NCI-H226 (cell line): ENCODE data around the gene PDCD1.
"Not testable (repeated sequence)": the region's sequence is repeated elsewhere in the genome, so short reads cannot be mapped to it uniquely, and the experiment has no call there.

Experiments used
- DNase-seq: peaks from one replicate; pipeline ENCODE4 v3.0.0-alpha.2; 2015

PDCD1 gene

DNA sequence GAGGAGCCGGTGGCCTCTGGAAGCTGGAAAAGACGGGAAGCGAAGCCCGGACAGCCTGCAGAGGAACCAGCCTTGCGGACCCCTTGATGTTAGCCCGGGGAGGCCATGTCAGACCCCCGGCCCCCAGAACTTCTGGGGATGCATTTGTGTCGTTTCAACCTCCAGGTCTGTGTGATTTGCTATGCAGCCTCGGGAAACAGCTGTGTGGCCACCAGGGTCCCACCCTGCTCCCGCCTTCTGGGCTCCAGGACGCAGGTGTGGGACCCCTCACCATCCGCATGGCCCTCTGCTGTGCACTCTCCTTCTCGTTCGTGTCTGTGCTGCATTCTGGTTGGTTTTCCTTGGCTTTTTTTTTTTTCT, 36.5 kb downstream of the PDCD1 start:
- DNase-seq, result no peak

DNA sequence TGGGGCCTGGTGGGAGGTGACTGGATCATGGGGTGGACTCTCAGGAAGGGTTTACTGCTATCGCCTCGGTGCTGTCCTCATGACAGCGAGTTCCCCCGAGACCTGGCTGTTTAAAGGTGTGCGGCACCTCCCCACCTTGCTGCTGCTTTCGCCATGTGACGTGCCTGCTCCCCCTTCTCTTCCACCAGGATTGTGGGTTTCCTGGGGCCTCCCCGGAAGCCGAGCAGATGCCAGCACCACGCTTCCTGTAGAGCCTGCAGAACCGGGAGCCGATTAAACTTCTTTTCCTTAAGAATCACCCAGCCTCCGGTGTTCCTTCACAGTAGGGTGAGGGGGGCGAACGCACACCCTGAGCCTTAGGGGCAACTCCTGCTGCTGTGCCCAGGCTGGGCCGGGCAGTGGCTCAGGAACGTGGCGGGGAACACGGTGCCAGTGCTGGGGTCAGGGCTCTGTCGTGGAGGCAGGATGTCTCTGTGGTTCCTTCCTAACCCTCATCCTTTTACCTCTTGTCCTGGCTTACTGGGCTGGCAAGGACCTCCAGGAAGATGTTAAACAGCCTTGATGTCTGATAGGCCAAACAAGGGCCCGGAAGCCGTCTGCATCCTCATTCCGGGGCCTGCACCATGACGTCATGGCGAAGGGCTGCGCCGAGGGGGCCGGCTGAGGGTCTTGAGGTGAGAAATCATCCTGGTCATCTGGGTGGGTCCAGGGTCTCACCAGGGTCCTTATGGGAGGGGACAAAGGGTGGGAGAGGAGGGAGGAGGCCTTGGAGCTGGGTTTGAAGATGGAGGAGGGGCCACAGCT, 37.0 kb downstream of the PDCD1 start:
- no peak for DNase-seq

DNA sequence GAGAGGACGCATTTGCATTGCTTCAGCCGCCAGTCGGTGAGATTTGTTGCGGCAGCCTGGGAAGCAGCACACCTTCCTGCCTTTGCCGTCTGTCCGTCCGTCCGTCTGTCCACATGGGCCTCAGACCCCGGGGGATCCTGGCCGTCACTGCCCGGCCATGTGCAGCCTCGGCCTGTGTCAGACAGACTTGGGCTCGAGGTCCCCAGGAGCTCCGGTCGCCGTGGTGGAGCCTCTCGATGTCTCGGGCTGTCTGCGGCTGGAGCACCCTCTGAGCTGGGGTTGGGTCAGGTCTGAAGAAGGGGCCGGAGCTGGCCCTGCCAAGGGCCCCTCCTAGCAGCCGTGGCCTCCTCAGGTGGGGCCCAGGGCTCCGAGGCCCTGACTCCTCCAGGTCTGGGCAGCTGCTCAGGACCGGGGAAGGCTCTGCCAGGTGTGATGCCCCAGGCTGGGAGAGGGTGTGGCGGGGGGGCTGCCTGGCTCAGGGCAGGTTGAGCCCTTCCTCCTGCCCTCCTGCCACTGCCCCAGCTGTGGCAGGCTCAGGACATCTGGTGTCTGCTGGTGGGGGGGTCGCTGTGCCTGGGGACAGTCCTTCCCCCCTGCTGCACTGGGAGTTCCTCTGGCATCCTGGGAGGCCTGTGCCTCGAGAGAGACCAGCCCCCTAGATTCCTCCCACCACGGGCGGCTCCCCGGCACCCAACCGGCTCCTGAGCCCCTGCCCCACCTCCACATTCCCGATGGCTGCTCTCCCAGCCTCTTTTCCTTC, 37.9 kb downstream of the PDCD1 start:
- DNase-seq, result no peak

DNA sequence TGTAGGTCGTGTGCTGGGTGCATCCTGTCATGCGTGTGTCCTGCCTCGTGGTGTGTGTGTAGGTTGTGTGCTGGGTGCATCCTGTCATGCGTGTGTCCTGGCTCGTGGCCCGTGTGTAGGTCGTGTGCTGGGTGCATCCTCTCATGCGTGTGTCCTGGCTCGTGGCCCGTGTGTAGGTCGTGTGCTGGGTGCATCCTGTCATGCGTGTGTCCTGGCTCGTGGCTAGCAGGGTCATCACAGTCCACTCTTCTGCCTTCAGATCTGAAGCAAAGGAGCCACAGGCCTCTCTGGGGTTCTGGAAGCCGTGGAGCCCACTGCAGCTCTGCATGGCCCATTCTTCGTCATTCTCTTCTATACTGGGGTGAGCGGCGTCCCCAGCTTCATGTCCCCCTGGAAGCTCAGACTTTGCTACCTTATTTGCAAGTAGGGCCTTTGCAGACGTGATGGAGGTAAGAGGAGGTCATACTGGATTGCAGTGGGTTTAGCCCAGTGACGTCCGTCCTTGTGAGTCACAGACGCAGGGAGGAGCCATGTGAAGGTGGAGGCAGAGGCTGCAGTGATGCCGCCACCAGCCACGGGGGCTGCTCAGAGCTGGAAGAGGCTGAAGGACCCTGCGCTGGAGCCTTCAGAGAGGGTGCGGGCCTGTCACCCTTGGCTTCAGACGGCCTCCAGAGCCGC, 38.6 kb downstream of the PDCD1 start:
- not testable (repeated sequence) for DNase-seq

DNA sequence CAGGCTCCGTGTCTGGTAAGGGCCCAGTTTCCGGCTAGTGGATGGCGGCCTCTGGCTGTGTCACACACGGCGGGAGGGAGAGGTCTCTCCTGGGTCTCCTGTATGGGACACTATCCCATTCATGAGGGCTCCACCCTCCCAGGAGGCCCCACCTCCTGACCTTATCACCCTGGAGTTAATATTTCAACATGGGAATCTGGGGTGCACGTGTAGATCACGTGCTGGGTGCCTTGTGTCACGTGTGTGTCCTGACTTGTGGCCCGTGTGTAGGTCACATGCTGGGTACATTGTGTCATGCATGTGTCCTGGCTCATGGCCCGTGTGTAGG, 39.8 kb downstream of the PDCD1 start:
- DNase-seq, result no peak

DNA sequence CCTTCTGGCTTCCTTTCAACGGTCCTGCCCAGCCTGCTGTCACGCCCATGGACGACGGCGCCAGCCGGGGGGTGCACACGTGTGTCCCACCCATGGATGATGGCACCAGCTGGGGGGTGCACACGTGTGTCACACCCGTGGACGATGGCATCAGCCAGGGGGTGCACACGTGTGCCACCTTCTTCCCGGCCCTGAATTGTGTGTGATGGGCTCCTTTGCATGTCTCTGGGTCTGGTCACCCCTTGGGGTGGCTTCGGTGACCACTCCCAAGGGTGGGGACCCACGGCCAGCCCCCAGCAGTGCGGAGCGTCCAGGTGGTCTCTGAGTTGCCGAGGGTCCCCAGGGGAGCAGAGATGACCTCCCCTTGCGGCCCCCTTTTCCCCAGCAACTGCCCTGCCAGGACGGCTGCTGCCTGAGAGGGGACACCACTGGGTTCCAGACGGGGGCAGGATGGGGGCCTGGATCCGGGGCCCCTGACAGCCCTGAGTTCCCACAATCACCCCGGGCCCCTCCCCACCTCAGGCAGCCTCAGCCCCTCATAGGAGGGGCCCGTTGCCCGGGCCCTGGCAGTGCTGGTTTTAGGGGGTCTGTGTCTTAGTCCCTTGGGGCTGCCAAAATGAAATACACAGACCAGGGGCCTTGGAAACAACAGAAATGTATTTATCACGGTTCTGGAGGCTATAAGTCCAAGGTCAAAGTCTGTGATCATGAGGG, 40.3 kb downstream of the PDCD1 start:
- DNase-seq, result no peak

DNA sequence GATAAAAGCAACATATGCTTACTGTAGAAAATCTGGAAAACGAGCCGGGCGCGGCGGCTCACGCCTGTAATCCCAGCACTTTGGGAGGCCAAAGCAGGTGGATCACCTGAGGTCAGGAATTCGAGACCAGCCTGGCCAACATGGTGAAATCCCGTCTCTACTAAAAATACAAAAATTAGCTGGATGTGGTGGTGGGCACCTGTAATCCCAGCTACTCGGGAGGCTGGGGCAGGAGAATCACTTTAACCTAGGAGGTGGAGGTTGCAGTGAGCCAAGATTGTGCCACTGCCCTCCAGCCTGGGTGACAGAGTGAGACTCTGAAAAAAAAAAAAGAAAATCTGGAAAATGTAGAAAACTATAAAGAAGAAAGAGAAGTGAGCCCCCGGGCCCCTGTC, 40.9 kb downstream of the PDCD1 start:
- DNase-seq, result not testable (repeated sequence)

DNA sequence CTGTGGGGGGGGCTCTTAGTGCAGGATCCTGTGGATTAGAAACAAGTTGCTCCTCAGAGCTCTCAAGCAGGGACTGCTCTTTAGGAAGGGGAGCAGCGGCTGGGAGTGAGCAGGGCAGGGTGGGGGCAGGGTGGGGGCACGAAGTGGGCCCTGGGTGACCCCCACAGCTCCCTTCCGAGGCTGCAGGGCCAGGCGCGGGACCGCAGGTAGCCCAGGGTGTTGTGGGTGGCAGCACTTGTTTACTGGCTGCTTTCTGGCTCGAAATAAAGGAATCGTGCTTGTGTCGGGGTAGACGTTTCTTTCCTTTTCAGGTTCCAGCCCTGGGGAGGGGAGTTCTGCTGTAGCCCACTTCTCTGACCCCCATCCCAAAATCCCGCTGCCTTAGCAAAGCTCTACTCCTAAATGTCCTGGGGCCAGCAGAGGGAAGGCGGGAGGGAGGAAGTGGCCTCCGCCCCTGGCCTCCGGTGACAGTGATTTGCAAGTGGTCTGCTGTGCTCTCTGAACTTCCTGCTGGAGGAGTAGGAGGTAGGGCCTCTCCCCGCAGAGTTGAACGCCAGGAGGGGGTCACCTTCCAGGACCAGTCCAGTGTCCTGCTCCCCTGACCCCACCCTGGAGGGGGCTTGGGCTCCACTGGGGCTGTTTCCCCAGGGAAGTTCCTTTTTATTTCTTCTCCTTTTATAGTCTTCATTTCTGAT, 41.4 kb downstream of the PDCD1 start:
- no peak for DNase-seq

DNA sequence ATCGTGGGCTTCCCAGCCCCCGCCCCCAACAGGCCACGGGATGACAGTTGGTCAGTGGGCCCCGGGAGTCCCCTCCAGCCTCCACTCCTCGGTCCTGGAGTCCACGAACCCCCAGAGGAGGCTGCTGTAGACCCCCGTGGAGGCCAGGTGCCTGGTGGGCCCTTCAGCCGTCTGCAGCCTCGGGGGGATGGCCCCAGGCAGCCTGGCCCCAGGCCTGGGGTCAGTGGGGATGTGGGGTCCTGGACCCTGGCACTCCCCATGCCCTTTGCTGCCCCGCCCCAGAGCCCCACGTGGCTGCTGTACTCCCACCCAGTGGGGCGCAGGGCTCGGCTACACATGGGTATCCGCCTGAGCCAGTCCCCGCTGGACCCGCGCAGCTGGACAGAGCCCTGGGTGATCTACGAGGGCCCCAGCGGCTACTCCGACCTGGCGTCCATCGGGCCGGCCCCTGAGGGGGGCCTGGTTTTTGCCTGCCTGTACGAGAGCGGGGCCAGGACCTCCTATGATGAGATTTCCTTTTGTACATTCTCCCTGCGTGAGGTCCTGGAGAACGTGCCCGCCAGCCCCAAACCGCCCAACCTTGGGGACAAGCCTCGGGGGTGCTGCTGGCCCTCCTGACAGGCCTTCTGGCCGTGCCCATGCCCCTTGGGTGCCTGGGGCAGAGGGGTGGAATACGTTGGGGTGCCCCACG, 42.1 kb downstream of the PDCD1 start:
- DNase-seq, result no peak

DNA sequence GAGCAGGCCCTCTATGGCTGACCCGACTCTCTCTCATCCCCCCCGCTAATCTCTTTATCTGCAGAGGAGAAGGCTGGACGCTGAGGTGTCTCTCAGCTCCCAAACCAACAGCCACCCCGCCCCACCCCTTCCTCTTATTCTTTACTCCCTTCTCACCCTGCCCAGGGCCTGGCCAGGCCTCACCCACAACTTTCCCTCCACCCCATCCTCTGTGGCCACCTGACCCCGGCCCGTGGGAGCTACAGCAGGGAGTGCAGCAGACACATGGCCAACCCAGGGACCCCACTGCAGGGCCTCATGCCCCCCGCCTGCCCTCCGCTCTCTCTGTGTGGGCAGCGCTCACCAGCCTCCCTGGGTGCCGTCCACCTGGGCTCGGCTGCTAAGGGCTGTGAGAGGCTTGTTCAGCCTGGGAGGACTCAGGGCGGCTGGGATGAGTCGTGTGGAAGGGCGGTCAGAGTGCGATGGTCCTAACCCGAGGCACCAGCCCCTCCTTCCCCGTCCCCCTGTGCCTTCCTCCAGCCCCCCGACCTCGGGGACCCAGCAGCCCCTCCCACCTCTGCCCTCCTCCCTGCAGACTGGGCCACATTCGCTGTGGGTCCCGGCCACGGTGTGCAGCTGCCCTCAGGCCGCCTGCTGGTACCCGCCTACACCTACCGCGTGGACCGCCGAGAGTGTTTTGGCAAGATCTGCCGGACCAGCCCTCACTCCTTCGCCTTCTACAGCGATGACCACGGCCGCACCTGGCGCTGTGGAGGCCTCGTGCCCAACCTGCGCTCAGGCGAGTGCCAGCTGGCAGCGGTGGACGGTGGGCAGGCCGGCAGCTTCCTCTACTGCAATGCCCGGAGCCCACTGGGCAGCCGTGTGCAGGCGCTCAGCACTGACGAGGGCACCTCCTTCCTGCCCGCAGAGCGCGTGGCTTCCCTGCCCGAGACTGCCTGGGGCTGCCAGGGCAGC, 42.9 kb downstream of the PDCD1 start:
- DNase-seq, result no peak

DNA sequence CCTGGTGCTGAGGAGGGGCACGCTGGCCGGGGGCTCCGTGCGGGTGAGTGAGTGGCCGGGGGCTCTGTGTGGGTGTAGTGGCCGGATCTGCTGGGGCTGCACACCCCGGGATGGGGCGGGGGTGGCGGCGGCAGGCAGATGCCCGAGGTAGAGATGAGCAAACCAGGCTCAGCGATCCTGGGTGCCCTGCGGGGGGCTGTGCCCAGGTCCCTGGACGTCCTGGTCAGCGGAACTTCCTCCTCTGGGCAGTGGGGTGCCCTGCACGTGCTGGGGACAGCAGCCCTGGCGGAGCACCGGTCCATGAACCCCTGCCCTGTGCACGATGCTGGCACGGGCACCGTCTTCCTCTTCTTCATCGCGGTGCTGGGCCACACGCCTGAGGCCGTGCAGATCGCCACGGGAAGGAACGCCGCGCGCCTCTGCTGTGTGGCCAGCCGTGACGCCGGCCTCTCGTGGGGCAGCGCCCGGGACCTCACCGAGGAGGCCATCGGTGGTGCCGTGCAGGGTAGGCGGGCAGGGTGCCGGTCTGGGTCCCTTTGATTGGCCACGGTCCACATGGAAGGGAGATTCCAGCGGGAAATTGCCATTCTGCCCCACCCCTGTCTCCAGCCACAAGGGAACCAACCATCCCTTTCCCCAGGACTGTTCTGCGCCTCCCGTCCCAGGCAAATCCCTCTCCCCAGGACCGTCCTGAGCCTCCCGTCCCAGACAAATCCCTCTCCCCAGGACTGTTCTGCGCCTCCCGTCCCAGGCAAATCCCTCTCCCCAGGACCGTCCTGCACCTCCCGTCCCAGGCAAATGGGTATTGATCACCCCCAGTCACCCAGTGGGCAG, 43.8 kb downstream of the PDCD1 start:
- no peak for DNase-seq

DNA sequence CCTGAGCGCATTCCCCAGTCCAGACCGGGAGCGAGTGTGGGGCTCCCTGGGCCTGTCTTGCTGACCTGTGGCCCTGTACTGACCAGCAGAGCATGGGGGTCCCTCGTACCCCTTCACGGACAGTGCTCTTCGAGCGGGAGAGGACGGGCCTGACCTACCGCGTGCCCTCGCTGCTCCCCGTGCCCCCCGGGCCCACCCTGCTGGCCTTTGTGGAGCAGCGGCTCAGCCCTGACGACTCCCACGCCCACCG, 44.4 kb downstream of the PDCD1 start:
- no peak for DNase-seq

DNA sequence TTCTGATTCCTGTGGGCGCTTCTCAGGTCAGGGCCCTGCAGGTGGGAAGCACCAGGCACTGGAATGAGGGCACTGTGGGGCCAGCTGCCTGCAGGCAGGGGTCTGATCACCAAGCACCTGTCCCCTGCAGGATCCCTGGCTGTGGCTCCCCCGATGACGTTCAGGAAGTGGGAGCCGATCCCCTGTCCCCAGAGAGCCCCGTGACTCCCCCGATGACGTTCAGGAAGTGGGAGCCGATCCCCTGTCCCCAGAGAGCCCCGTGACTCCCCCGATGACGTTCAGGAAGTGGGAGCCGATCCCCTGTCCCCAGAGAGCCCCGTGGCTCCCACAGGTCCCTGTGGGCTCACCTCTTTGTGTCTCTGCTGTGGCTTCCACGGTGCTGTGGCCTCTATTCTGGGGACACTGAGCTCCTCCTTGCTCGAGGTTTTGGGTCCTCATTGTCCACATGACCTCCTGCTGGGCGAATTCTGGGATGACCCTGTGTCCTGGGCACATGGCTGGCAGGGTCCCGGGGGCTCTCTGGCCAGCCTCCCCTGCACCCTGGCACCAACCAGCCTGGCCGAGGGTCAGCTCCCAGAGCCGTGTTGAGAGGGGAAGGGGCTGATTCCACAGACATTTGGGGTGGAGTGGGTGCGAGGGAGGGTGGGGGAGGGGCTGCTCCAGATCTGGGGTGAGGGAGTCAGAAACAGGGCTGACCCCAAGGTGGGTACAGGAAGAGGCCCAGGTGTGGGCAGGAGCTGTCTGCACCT, 44.9 kb downstream of the PDCD1 start:
- DNase-seq, result no peak

DNA sequence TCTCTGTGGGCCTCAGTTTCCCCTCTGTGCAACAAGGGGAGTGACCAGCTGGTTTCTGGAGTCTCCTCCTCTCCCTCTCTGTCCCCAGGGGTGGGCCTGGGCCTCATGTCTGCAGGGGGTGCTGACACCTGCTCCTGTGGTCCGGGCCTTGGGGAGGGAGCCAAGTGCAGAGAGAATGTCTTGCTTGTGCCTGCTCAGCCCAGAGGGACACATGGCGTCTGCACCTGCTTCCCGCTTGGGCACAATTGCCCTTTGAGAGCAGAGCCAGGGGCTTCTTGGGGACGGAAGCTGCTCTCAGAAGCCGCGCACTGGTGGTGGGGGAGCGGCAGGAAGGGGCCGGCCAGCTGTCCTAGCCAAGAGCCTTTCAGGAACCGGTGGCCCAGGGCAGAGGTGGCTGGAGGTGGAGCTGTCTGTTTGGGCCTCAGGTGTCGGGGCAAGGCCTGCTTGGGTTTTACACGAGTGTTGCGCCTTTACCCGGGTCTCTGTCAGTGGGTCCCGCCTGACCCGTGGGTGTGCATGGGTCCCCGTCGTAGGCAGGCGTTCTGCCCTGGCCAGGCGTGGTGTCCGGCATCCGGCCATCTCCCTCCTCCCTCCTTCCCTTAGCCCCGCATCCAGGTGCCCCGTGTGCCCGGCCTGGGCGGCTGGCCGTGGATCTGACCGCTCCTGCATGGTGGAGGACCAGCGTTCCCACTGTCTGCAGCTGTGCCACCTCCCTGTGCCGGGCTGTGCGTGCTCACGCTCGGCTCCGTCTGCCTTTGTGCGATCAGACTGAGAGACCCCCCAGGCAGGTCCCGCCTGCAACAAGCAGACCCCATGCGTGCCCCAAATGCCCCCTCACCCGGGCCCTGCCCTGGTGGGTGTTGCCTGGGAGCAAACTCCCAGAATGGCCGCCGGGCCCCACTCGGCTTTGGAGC, 45.7 kb downstream of the PDCD1 start:
- no peak for DNase-seq

DNA sequence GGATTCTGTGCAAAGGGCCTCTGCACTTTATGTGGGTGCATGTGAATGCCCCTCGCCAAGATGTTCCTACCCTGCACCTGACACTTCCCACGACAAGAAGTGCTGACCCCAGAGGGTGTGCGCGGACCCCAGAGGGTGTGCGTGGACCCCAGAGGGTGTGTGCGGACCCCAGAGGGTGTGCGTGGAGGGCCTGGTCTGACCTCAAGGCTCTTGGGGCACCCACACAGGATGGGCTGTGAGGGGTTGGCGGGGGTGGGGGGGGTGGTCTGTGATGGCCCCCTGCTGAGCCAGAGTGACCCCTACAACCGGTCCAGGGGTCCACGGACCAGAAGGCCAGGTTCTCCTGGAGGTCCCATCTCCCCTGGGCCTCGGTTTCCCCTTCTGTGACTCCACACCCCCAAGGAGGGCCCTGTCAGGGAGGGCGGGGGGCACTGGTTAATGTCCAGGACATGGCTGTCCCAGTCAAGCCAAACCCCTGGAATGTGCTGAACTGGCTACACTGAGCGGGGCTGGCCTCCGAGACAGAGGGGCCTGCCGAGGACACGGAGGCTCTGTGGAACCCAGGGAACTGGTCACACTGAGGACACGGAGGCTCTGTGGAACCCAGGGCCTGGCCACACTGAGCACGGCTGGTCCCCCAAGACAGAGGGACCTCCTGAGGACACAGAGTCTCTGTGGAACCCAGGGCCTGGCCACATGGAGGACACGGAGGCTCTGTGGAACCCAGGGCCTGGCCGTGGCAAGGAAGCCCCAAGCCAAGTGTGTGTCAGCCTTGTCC, 46.6 kb downstream of the PDCD1 start:
- DNase-seq, result no peak

DNA sequence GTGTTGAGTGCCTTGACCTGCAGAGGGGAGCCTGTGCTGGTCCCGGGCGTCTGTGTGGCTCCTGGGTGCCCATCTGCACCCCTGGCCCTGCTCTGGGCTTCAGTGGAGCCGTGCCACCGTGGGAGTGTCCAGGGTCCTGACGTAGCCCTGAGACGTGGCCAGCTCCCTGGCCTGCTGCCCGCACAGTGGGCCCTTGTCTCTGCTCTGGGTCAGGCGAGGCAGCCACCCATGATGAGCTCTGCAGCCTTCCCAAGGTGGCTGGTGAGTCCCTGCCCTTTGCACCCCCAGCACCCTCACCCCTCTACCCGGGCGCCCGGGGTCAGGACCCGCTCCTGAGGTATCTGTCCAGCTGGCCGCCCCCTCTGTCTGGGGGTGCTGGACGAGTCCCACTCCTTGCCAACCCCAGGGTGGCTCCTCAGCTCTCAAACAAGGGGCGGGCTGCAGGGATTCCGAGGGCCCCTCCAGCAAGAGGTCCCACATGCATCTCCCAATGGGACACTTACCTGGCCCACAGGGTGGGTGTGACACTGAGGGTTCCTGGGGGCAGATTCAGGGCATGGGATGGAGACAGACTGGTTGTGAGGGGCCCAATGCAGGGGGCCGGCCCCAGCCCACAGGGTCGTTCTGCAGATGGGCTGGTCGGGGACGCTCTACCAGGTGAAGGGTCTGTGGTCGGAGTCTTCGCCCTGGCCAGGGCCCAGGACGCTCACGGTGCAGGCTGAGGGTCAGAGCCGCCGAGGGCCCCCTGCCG, 47.3 kb downstream of the PDCD1 start:
- no peak for DNase-seq
